HG02884 (cell line): ENCODE measurements around the gene IKZF3.

Experiments
- ATAC-seq: cut with Tn5 transposase; IDR thresholded peaks from one replicate; pipeline ENCODE4 v1.9.1; 2021; ENCODE audit warnings: mild to moderate bottlenecking, moderate library complexity; ENCODE audit not compliant: unreplicated experiment

Gene IKZF3

DNA sequence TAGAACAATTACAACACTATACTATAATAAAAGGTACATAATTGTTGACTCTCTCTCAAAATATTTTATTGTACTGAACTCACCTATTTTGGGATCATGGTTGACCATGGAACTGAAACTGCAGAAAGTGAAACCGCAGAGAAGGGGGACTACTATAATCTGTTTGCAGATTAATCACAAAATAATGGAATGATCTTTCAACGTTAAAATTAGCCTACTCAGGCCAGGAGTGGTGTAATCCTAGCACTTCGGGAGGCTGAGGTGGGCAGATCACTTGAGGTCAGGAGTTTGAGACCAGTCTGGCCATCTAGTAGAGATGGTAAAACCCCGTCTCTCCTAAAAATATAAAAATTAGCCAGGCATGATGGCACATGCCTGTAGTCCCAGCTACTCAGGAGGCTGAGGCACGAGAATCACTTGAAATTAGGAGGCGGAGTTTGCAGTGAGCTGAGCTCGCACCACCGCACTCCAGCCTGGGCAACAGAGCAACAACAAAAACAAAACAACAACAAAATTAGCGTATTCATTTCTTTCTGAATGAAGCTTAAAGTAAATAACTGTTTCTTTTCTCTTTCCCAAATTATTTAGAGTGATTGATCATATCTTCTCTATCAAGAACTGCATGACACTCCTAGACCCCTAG, 45.6 kb downstream of the IKZF3 start:
- ATAC-seq, result no peak

DNA sequence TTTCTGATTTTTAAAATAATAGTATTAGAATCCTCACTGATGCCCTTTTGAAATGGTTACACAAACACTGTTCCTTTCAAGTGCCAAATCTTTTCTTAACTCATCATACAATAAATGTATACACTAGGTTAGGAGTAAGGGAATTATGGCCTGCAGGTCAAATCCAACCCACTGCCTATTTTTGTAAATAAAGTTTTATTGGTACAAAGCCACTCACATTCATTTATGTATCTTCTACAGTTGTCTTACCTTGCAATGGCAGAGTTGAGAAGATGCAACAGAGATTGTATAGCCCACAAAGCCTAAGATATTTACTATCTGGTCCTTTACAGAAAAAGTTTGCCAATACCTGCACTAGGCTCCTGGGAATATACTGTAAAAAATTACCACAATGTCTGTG, 47.8 kb downstream of the IKZF3 start:
- ATAC-seq, result no peak

DNA sequence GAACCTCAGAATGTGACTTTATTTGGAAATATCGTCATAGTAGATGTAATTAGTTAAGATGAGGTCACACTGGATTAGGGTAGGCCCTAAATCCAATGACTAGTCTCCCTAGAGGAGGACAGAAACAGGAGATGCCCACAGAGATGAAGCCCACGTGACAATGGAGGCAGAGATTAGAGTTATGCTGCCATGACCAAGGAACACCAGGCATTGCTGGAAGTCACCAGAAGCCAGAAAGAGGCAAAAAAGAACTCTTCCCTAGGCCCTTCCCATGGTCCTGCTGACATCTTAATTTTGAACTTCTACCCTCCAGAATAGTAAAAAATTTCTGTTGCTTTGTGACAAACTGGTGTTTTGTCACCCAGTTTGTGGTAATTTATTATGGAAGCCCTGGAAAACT, 49.6 kb downstream of the IKZF3 start:
- no peak for ATAC-seq

DNA sequence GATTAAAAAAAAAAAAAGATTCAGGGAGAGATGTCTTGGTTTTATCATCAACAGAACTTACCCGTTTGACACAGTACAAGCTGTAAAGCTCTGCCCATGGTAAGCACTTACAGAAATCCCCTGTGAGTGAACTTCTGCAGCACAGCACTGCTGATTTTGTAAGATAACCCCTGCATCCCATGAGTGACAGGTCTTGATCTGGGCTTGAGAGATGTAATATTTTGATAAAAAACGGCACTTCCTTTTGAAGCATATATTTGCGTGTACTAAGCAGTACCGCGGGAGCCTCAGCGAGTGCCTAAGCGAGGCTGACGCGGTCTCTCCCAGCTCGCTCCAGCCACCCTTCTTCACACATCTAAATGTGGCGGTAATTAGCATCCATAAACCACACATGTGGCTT, 50.5 kb downstream of the IKZF3 start:
- ATAC-seq, result no peak

DNA sequence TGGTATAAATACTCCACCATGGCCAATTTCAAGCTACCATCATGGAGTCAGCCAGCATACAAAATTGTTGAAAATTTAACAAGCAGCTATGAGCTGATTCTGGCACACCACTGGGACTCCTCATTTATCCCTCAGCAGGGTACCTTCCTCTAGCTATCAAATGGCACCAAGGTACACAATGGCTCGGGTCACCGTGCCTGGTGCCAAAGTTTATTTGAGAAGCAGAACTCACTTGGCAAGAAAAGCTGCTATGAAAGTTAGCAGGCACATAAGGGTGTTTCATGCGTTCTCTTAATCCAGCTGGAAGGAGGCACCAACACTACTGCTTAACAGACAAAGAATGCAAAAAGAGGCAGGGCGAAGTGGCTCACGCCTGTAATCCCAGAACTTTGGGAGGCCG, 51.6 kb downstream of the IKZF3 start:
- no peak for ATAC-seq

DNA sequence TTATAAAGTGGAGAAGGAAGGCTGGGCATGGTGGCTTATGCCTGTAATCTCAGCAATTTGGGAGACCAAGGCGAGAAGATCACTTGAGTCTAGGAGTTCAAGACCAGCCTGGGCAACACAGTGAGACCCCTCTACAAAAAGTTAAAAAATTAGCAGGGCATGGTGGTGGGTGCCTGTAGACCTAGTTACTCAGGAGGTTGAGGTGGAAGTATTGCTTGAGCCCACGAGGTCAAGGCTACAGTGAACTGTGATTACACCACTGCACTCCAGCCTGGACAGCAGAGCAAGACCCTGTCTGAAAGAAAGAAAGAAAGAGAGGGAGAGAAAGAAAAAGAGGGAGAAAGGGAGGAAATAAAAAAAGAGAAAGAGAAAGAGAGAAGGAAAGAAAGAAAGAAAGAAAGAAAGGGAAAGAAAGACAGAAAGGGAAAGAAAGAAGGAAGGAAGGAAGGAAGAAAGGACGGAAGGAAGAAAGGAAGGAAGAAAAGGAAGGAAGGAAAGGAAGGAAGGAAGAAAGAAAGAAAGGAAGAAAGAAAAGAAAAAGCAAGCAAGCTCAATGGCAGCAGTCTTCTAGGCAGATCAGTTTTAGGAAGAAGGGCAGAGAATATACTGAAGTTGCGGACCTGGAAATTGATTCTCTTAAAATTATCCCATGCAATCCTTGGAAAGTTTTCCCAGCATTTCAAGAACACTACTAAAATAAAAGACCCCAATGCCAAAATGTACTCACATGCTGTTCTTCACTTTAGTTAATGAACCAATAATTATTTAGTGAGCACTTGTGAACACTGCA, 53.0 kb downstream of the IKZF3 start:
- no peak for ATAC-seq

DNA sequence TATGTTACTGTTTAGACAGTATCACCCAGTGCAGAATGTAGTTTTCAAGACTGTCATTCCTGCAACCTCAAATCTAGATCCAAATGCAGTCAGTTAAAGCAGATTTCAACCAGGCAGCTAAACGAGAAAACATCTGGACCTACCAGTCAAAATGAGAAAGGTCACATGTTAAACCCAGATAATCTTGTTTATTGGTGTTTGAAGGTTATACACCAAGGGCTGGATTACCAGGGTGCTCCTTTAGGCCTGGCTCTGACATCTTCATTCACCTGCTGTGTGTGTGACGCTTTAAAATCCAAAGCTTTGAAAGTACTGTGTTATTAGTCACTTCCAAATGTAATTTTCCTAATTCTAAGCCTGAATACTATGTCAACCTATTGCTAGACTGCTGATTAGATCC, 54.9 kb downstream of the IKZF3 start:
- ATAC-seq, result no peak

DNA sequence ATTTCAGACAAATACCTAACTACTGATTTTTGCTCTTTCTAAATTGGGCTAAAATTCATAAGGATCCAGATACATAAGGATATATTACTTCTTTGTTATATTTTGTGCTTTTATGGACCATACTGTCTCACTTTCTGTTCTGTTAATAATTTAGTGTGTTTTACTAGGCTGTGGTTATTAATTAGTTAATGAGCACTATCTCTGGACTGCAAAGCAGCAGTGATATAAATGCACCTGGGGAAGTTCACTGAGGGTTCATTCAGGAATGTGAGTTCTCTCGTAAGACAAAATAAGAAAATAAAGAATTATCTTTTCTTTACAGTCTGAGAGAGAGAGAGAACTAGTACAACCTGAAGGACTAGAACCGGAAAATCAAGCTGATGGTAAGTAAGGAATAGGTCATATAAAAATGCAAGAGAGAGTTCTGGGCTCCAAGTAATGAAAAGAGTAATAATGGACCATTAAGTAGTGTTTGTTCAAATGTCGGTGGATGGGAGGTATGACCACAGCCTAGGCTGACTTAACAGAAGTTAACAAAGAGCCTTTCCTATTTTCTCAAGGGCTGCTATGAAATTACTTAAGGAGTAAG, 55.6 kb downstream of the IKZF3 start:
- ATAC-seq, result no peak

DNA sequence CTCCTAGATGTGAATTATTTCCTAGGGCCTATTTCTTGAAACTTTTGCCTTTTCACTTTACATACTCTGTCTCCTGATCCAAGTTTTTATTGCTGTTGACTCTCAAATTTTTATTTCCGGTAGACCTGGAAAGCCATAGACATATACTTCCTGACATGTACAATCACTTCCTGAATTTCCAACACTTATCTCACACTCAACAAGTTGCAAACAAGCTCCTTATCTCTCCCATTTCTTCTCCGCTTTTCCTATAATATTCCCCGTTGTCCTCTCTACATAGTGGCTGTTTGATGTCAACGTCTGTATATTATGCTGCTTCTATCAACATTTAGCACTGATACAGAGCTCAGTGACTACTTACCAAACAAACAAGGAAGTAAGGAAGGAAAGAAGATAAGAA, 59.3 kb downstream of the IKZF3 start:
- ATAC-seq, result no peak

DNA sequence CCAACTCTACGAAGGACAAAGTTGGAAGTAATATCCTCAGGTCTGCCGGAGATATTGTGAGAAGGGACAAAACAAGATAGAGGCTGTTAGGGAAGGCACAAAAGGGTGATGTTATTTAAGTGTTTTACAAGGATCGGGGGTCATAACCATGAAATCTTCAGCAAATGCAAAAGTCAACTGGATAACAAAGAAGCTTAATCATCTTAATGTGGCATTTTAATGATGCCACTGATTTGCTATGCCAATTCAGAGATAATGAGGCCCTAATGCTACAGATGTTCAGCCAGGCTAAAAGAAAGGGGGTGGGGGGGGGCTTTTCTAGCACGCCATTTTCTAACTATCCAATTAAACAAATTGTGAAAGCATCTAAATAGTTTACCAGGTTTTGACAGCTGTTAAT, 63.1 kb downstream of the IKZF3 start:
- no peak for ATAC-seq

DNA sequence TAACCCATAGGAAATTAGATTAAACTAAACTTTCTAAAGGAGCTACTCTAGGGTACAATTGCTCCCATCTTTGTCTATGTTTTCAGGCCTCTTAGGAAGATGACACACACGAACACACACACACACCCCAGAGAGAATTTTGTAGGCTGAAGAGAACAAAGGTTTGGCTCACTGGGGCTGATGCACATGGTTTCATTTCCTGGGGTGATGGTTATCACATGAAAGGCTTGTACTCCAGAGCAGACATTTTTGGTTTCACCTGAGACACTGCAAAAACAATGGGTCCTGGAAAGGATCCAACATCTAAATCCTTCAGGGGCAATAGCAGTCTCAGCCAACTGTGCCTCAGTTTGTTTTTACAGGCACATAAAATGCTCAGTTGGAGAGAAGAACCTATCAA, 63.6 kb downstream of the IKZF3 start:
- ATAC-seq, result no peak

DNA sequence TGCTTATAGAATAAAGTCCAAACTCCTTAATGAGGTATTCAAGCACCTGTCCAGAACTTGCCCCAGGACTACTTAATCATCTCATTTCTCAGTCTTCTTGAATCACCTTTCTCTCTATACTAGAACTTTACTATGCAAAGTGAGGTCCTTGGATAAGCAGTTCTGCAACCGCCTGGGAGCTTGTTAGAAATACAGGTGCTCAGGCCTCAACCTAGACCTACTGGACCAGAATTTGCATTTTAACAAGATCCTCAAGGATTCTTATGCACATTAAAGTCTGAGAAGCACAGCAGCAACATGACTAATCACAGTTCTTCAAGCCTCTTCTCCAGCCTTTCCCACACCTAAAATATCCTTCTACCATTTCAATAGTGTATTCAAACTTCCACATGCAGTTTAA, 64.7 kb downstream of the IKZF3 start:
- ATAC-seq, result no peak

DNA sequence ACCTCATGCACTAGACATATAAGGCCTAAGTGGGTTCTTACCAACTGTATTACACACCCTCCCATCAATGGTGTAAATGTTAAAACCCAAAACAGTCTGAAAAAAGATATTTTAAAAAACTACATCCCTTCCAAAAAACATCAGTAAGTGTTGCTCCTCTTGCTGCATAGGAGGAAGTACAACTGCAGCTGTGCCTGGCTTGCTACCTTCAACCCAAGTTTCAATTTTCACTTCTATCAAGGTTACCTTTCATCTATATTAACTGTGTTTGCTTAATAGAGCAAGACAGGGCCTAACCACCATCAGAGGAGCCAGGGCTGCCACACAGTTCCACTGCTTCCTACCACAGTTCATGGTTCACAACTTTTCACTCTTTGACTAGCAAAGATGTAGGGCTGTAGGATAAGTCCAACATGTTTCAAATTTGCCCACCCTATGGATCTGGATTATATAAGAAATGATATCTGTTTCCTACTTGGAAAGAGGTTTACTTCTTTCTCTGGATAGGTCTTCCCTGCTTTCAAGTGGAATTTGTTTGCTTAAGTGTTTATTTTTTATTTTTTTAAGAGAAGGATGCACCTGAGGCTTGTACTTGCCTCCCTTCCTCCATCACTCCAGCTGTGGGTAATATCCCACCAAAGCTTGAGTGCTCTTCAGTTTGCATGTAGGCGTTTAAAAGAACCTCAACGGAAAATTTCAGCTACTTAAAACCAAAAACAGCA, 69.7 kb downstream of the IKZF3 start:
- ATAC-seq, result peak; percentile 65

DNA sequence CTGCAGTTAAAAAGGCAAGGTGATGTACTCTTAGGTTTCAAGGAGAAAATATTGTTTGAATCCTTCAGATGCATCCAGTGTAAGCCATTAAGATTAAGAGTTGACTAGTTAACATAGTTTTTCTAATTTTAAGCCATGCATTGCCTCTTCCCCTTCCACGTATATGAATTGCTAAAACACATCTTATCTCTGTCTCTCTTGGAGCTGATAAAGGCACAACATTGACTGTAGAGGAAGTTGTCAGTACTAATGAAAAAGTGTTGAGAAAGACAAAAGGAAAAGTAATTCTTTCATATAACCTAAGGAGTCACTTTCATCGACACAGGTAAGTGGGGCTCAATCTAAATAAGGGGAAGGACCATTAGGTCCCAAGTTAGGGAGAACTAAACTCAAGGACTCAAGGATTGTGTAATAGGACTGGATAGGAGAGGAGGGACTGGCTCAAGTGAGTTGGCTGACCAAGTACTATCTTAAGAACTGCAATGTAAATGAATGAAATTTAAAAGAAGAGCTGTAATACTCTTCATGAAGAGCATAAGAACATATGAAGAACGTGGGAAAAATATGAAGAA, 70.7 kb downstream of the IKZF3 start:
- no peak for ATAC-seq

DNA sequence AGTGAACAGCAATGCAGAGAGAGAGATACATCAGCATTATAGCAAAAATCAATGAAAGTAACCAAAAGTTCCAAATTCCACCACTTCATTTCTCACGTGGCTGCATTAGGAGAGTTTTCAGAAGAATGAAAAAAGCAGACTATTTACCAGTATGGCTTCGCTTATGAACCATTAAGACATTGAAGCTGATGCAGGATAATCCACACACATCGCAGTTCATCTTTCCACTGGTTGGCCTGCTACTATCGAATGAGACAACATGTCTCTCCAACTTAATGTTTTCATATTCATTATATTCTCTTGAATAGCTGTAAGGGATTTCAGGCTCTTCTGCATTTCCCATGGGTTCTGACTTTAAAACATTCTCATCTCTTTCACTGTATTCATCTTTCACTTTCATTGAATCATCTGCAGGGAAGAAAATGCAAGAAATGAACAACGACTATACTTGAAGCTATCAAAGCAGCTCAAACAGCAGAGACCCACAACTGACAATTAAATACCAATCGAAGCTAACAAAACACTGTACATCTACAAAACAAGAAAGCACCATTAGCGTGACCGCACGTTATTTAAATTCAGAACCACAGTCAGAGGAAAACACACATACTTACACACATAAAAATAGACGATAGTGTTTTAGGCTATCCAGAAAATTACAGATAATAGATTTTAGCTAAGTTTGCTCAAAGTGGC, 71.4 kb downstream of the IKZF3 start:
- ATAC-seq, result no peak

DNA sequence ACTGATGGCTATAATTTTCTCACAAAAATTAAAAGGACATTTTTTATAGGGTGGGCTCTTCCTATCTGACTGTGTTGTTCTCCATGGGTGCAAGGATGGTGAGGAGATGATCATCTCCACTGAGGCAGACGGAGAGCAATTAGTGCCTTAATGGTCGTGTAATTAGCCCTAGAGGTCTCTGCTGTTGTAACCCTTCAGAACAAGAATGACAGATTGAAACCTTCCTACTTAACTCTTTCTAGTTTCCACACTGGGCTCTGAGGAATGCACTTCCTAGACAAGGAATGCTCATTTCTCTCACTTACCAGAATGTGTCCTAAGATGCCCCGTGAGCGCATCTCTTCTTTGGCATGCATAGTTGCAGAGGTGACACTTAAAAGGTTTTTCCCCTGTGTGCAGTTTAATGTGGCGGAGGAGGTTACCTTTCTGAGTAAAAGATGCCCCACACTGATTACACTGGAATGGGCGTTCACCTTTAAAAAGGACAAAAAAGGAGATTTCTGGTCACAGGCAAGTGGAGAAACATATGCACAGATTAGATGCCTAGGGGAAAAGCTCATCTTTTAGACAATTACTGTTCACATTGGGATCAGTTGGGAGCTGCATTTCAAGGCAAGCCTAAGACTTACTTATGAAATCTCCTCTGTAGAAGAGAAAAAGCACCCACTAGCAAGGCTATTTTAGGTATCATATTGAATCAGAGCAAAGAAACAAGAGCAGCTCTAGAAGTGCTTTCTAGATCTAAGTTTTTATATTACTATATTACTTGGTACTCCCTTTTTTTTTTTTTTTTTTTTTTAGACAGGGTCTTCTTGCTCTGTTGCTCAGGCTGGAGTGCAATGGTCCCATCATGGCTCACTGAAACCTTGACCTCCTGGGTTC, 72.8 kb downstream of the IKZF3 start:
- no peak for ATAC-seq

DNA sequence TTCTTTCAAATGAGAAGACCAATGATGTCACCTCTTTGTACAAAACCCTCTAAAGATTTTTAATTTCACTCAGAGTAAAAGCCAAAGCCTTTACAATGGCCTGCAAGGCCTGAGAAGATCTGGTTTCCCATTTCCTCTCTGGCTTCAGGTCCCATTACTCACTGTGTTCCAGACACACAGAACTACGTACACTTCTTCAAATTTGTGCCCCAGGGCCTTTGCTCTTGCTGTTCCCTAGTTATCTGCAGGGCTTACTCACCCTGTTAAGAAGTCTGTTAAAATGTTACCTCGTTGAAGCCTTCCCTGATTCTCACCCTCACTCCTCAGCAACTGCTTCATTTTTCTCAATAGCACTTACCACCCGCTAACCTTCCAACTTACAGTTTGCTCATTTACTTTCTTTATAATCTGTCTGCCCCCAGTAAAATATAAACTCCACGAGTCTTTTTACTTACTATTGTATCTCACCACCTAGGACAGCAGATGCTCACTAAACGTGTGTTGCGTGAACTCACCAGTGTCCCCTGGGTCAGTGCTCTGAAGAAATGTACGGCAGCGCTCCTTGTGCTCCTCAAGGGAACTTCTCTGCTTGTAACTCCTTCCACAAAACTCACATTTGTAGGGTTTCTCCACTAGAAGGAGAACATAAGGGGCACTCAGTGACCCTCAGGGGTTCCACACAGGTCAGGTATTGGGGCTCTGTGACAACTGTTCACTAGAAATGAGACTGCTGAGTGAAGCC, 76.2 kb downstream of the IKZF3 start:
- ATAC-seq, result no peak

DNA sequence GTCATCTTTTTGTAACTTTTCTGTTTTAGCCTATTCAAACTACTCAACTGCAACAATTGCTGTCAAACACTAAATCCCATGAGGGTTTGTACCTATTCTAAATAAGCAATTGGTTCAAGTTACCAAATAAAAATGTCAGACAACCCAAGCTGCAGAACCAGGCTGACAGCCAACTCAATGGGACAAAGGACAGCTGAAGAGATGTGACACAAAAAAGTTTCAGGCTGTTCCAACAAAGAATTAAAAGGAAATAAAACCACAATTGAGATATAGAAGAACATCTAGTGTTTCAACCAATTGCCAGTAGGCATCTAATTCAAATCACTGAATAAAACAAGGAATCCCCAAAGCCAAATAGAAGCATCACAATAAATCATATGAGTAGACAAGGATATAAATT, 77.1 kb downstream of the IKZF3 start:
- no peak for ATAC-seq

DNA sequence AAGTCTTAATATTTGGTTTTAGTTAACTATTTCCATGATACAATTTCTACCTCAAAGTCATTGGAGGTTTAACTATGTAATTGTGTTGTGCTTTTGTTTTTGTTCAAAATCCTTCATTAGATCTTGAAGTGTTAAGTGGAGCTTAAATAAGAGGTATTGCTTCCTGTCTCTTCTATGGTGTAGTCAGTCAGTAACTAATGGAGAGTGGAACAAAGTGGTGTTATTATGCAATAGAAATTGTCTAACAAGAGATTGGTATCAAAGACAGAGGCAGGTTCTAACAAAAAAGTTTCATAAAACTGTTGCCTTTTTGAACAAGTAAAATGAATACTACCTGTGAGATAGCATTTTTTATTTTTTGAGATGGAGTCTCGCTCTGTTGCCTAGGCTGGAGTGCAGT, 81.1 kb downstream of the IKZF3 start:
- ATAC-seq, result no peak
